ENCODE results near the gene PCDHGC4.

- no peak for TF ChIP-seq CHD4 (IDR thresholded peaks at IDR 0.05; ENCODE audit: borderline replicate concordance, low read length)
- no peak for TF ChIP-seq NBN (conservative IDR thresholded peaks at IDR 0.05)
- TF ChIP-seq FOSL2 (CRISPR knock-in tag; IDR thresholded peaks at IDR 0.05), result no peak
- TF ChIP-seq NFE2L1 (CRISPR knock-in tag; IDR thresholded peaks at IDR 0.05; ENCODE audit: borderline replicate concordance), result no peak
- no peak for TF ChIP-seq ZNF878 (CRISPR knock-in tag; IDR thresholded peaks at IDR 0.05)
- no peak for TF ChIP-seq PAWR (CRISPR knock-in tag; IDR thresholded peaks at IDR 0.05; ENCODE audit: borderline replicate concordance)
- no peak for TF ChIP-seq POLR2A (IDR thresholded peaks at IDR 0.05; ENCODE audit: insufficient read depth in 1 of 2, low read depth in 2 of 2, low read length in 2 of 2)
These were observed 45.3 kb upstream of the PCDHGC4 start for GRCh38 chr5:141439411-141440141.

Data from HepG2 (cell line).